BLaER1 treated with 17β-estradiol and CSF1 and Interleukin-3, amounts not matched to agents 10 nM and 100 nM (cell line): ENCODE results near the gene GMDS.

Experiments
- H3K27ac ChIP-seq, 11 experiments: shearing (Covaris generic); formaldehyde crosslinking; 2 replicates each; pipeline ENCODE4 v1.8.1; 2022
- H3K27me3 ChIP-seq, 11 experiments: shearing (Covaris generic); formaldehyde crosslinking; 2 replicates each; pipeline ENCODE4 v1.8.1; 2022
- H3K36me3 ChIP-seq, 11 experiments: shearing (Covaris generic); formaldehyde crosslinking; 2 replicates each; pipeline ENCODE4 v1.8.1; 2022
- H3K4me1 ChIP-seq, 10 experiments: shearing (Covaris generic); formaldehyde crosslinking; 2 replicates each; pipeline ENCODE4 v1.8.1; 2022
- H3K4me2 ChIP-seq, 11 experiments: shearing (Covaris generic); formaldehyde crosslinking; 2 replicates each; pipeline ENCODE4 v1.8.1; 2022
- H3K4me3 ChIP-seq, 10 experiments: shearing (Covaris generic); formaldehyde crosslinking; 2 replicates each; pipeline ENCODE4 v1.8.1; 2022
- H3K9ac ChIP-seq, 11 experiments: shearing (Covaris generic); formaldehyde crosslinking; 2 replicates each; pipeline ENCODE4 v1.8.1; 2022
- H3K9me3 ChIP-seq, 11 experiments: shearing (Covaris generic); formaldehyde crosslinking; replicated peaks in 1 of 11; 2 replicates each; pipeline ENCODE4 v1.8.1; 2022
- H4K20me1 ChIP-seq, 11 experiments: shearing (Covaris generic); formaldehyde crosslinking; 2 replicates each; pipeline ENCODE4 v1.8.1; 2022
- Cebpa-rat ChIP-seq, 11 experiments: shearing (Covaris generic); IDR thresholded peaks; 2 replicates each; pipeline ENCODE4 v1.8.1; 2022

GMDS gene

GRCh38 chr6:1601158-1602048 is 644.0 kb downstream of the GMDS start:
- H3K27me3 ChIP-seq, result peaks cover 60 to 96% (median 78%) of the 10 kb centered on the region in 11 experiments

GRCh38 chr6:1600764-1601157 is 644.6 kb downstream of the GMDS start:
- no peak overlapping the region for H3K9ac ChIP-seq
- no peak overlapping the region for H3K4me2 ChIP-seq
- no peaks in the 10 kb centered on the region for H3K9me3 ChIP-seq
- H3K27me3 ChIP-seq, result peaks cover 58 to 94% (median 75%) of the 10 kb centered on the region in 11 experiments
- peaks cover 0 to 35% (median 21%) of the 10 kb centered on the region in 11 experiments; a peak in 18 of 22 replicates for H4K20me1 ChIP-seq
- no peak overlapping the region for H3K4me3 ChIP-seq
- H3K36me3 ChIP-seq, result no peaks in the 10 kb centered on the region
- TF ChIP-seq Cebpa-rat (IDR thresholded peaks at IDR 0.05), result no peak
- peaks cover 13 to 23% (median 21%) of the 10 kb centered on the region in 10 experiments; a peak in 19 of 20 replicates for H3K4me1 ChIP-seq
- H3K27ac ChIP-seq, result no peak overlapping the region

More at GRCh38 chr6:1601158-1602048, 644.0 kb downstream of the GMDS start:
- H3K9ac ChIP-seq, result no peak overlapping the region
- H3K4me3 ChIP-seq, result no peak overlapping the region
- H3K4me2 ChIP-seq, result no peak overlapping the region
- peaks cover 12 to 24% (median 21%) of the 10 kb centered on the region in 10 experiments; a peak in 16 of 20 replicates for H3K4me1 ChIP-seq
- TF ChIP-seq Cebpa-rat (IDR thresholded peaks at IDR 0.05), result no peak
- no peaks in the 10 kb centered on the region for H3K9me3 ChIP-seq
- H4K20me1 ChIP-seq, result peaks cover 0 to 40% (median 25%) of the 10 kb centered on the region in 11 experiments; a peak in 19 of 22 replicates
- no peaks in the 10 kb centered on the region for H3K36me3 ChIP-seq
- no peak overlapping the region for H3K27ac ChIP-seq

- Histone ChIP-seq H3K4me2 (no peak overlapping the region), H3K27ac (no peak overlapping the region), H3K4me3 (no peak overlapping the region), H3K4me1 (peaks cover 18 to 24% (median 22%) of the 10 kb centered on the region in 10 experiments), H4K20me1 (peaks cover 0 to 35% (median 15%) of the 10 kb centered on the region in 11 experiments; a peak in 17 of 22 replicates), H3K9me3 (no peaks in the 10 kb centered on the region), H3K27me3 (peaks cover 58 to 94% (median 75%) of the 10 kb centered on the region in 11 experiments), H3K9ac (no peak overlapping the region), H3K36me3 (no peaks in the 10 kb centered on the region)
- no peak for TF ChIP-seq Cebpa-rat (IDR thresholded peaks at IDR 0.05)
Measured at GRCh38 chr6:1600063-1600763, 645.2 kb downstream of the GMDS start.

- Histone ChIP-seq H4K20me1 (peaks cover 0 to 29% (median 8%) of the 10 kb centered on the region in 11 experiments; a peak in 16 of 22 replicates), H3K4me2 (no peak overlapping the region), H3K36me3 (no peaks in the 10 kb centered on the region), H3K9ac (0 out of 22 replicates have a peak overlapping the region, but pooled peaks of 1 of the 11 experiments have one; percentile 3), H3K27me3 (peaks cover 58 to 94% (median 75%) of the 10 kb centered on the region in 11 experiments), H3K27ac (no peak overlapping the region), H3K4me1 (peaks cover 17 to 24% (median 22%) of the 10 kb centered on the region in 10 experiments), H3K9me3 (no peaks in the 10 kb centered on the region), H3K4me3 (no peak overlapping the region)
- no peak for TF ChIP-seq Cebpa-rat (IDR thresholded peaks at IDR 0.05)
Measured at GRCh38 chr6:1599469-1599868, 645.9 kb downstream of the GMDS start.

- Histone ChIP-seq H3K9me3 (no peaks in the 10 kb centered on the region), H3K27ac (no peak overlapping the region), H3K4me2 (no peak overlapping the region), H3K36me3 (no peaks in the 10 kb centered on the region), H3K9ac (0 out of 22 replicates have a peak overlapping the region, but pooled peaks of 1 of the 11 experiments have one; percentile 3), H3K4me1 (peaks cover 17 to 24% (median 20%) of the 10 kb centered on the region in 10 experiments), H3K27me3 (peaks cover 58 to 94% (median 75%) of the 10 kb centered on the region in 11 experiments), H3K4me3 (no peak overlapping the region), H4K20me1 (peaks cover 0 to 23% (median 5%) of the 10 kb centered on the region in 11 experiments; a peak in 9 of 22 replicates)
- TF ChIP-seq Cebpa-rat (IDR thresholded peaks at IDR 0.05), result no peak
Measured at GRCh38 chr6:1598886-1599285, 646.5 kb downstream of the GMDS start.

GRCh38 chr6:1598433-1598832 is 647.0 kb downstream of the GMDS start:
- Histone ChIP-seq H3K9me3 (no peaks in the 10 kb centered on the region), H3K9ac (no peak overlapping the region), H3K4me2 (no peak overlapping the region), H3K4me1 (peaks cover 17 to 25% (median 20%) of the 10 kb centered on the region in 10 experiments), H3K36me3 (no peaks in the 10 kb centered on the region), H3K27ac (no peak overlapping the region), H3K27me3 (peaks cover 57 to 93% (median 75%) of the 10 kb centered on the region in 11 experiments), H4K20me1 (peaks cover 0 to 18% (median 4%) of the 10 kb centered on the region in 11 experiments; a peak in 8 of 22 replicates), H3K4me3 (no peak overlapping the region)
- no peak for TF ChIP-seq Cebpa-rat (IDR thresholded peaks at IDR 0.05)

GRCh38 chr6:1597924-1598323 is 647.5 kb downstream of the GMDS start:
- Histone ChIP-seq H3K27ac (no peak overlapping the region), H3K36me3 (no peaks in the 10 kb centered on the region), H3K9ac (no peak overlapping the region), H3K4me1 (peaks cover 17 to 25% (median 20%) of the 10 kb centered on the region in 10 experiments), H3K4me2 (no peak overlapping the region), H3K4me3 (no peak overlapping the region), H4K20me1 (peaks cover 0 to 17% (median 4%) of the 10 kb centered on the region in 11 experiments; a peak in 6 of 22 replicates), H3K27me3 (peaks cover 52 to 88% (median 72%) of the 10 kb centered on the region in 11 experiments), H3K9me3 (no peaks in the 10 kb centered on the region)
- peak in 4 of 11 experiments; percentile 16 to 56 (median 26); a peak in 3 of 22 replicates for TF ChIP-seq Cebpa-rat (IDR thresholded peaks at IDR 0.05)

GRCh38 chr6:1597121-1597744 is 648.2 kb downstream of the GMDS start:
- no peak overlapping the region for H3K9ac ChIP-seq
- no peaks in the 10 kb centered on the region for H3K36me3 ChIP-seq
- TF ChIP-seq Cebpa-rat (IDR thresholded peaks at IDR 0.05), result no peak
- no peaks in the 10 kb centered on the region for H3K9me3 ChIP-seq
- H3K4me1 ChIP-seq, result peaks cover 17 to 25% (median 20%) of the 10 kb centered on the region in 10 experiments
- peaks cover 45 to 81% (median 65%) of the 10 kb centered on the region in 11 experiments for H3K27me3 ChIP-seq
- H3K27ac ChIP-seq, result no peak overlapping the region
- H3K4me2 ChIP-seq, result no peak overlapping the region
- H4K20me1 ChIP-seq, result peaks cover 0 to 16% (median 4%) of the 10 kb centered on the region in 11 experiments; a peak in 6 of 22 replicates
- H3K4me3 ChIP-seq, result no peak overlapping the region
